Lower lobe of right lung (tissue), 2 donors: ENCODE data around the gene FOXN3. TPM values are rescaled to one million over a fixed set of nuclear protein-coding genes. Genes with fewer than 3 reads are reported as not detected.

ENCODE experiments used
- ATAC-seq, 2 donors: fragments of 200-7000 bp; cut with Tn5 transposase; one replicate each; pipeline ENCODE4 v1.9.1; 2020 to 2022; ENCODE audit warnings: mild to moderate bottlenecking in 2 of 2, moderate library complexity in 2 of 2
- DNase-seq: peaks from one replicate; pipeline ENCODE4 v3.0.0-alpha.2; 2020
- H3K27ac ChIP-seq: fragments of 200-600 bp; one replicate; pipeline ENCODE4 v1.8.0; 2022
- H3K27me3 ChIP-seq: fragments of 200-600 bp; one replicate; pipeline ENCODE4 v1.8.0; 2022; ENCODE audit warnings: low read depth
- H3K36me3 ChIP-seq: fragments of 200-600 bp; one replicate; pipeline ENCODE4 v1.8.0; 2022; ENCODE audit warnings: mild to moderate bottlenecking
- H3K4me1 ChIP-seq: fragments of 200-600 bp; one replicate; pipeline ENCODE4 v1.8.0; 2022
- H3K4me3 ChIP-seq: fragments of 200-600 bp; one replicate; pipeline ENCODE4 v1.8.0; 2022; ENCODE audit warnings: mild to moderate bottlenecking
- H3K9me3 ChIP-seq: fragments of 200-600 bp; one replicate; pipeline ENCODE4 v1.8.0; 2022
- CTCF ChIP-seq: fragments of 200-600 bp; IDR thresholded peaks from one replicate; pipeline ENCODE4 v1.8.0; 2022; ENCODE audit warnings: antibody characterized with exemption, mild to moderate bottlenecking
- intact Hi-C: fragments of 100-400 bp; cut with DNase I; formaldehyde crosslinking; loops from one replicate; pipeline ENCODE4 v1.11.0; 2022
- total RNA-seq: library from RNA; stranded (reverse); fragmentation: NEBNext Ultra II Directional; extraction: Animal tissue kit (Norgen Biotek cat#: 25700); gene quantifications from one replicate; pipeline ENCODE4 v1.2.1, GENCODE V29; 2021
- donor health status: DM: no; HTN: yes; CAD: no; lungs with severe emphysema.

FOXN3 gene
- total RNA-seq, 1 donor from 2014 or later, result 116 TPM

- peaks cover 10% of the 10 kb centered on the region for H3K9me3 ChIP-seq
- H3K27me3 ChIP-seq, result no peaks in the 10 kb centered on the region
- no peak for TF ChIP-seq CTCF
- no peak overlapping the region for H3K27ac ChIP-seq
- peak; percentile 84 for DNase-seq
- ATAC-seq, result peak; percentile 94 to 95
- no peak overlapping the region for H3K4me3 ChIP-seq
- no peaks in the 10 kb centered on the region for H3K36me3 ChIP-seq
- H3K4me1 ChIP-seq, result peaks cover 4% of the 10 kb centered on the region
- intact Hi-C loops, result no loop called here
Observed at GRCh38 chr14:89137526-89138163, 279.4 kb downstream of the FOXN3 start.

GRCh38 chr14:89136587-89136986, 280.4 kb downstream of the FOXN3 start:
- ATAC-seq, result no peak
- Histone ChIP-seq H3K9me3 (peaks cover 10% of the 10 kb centered on the region), H3K27ac (no peak overlapping the region), H3K27me3 (no peaks in the 10 kb centered on the region), H3K4me1 (peaks cover 4% of the 10 kb centered on the region), H3K36me3 (no peaks in the 10 kb centered on the region), H3K4me3 (no peak overlapping the region)
- intact Hi-C loops, result no loop called here
- TF ChIP-seq CTCF, result no peak
- no peak for DNase-seq

GRCh38 chr14:89134640-89135039, 282.4 kb downstream of the FOXN3 start:
- no peak for TF ChIP-seq CTCF
- intact Hi-C loops, result no loop called here

GRCh38 chr14:89131004-89131750, 285.9 kb downstream of the FOXN3 start:
- Histone ChIP-seq H3K36me3 (no peaks in the 10 kb centered on the region), H3K4me1 (no peaks in the 10 kb centered on the region), H3K9me3 (peaks cover 3% of the 10 kb centered on the region), H3K27me3 (no peaks in the 10 kb centered on the region), H3K27ac (no peak overlapping the region), H3K4me3 (no peak overlapping the region)
- TF ChIP-seq CTCF, result no peak
- intact Hi-C loops, result no loop called here
- DNase-seq (no peak), ATAC-seq (no peak)

More at GRCh38 chr14:89134640-89135039, 282.4 kb downstream of the FOXN3 start:
- Histone ChIP-seq H3K4me1 (peaks cover 4% of the 10 kb centered on the region), H3K27me3 (no peaks in the 10 kb centered on the region), H3K4me3 (no peak overlapping the region), H3K36me3 (no peaks in the 10 kb centered on the region), H3K27ac (no peak overlapping the region), H3K9me3 (peaks cover 10% of the 10 kb centered on the region)
- ATAC-seq (no peak), DNase-seq (no peak)

GRCh38 chr14:89129570-89129969, 287.5 kb downstream of the FOXN3 start:
- intact Hi-C loops, result no loop called here
- no peaks in the 10 kb centered on the region for H3K9me3 ChIP-seq

More at GRCh38 chr14:89129570-89129969, 287.5 kb downstream of the FOXN3 start:
- no peak overlapping the region for H3K4me3 ChIP-seq
- TF ChIP-seq CTCF, result no peak
- no peaks in the 10 kb centered on the region for H3K4me1 ChIP-seq
- no peaks in the 10 kb centered on the region for H3K27me3 ChIP-seq
- H3K27ac ChIP-seq, result no peak overlapping the region
- H3K36me3 ChIP-seq, result no peaks in the 10 kb centered on the region
- no peak for ATAC-seq
- no peak for DNase-seq
